GM19023 (cell line): ENCODE measurements around the gene GPR31.
A peak's percentile ranks its signal among the peaks of the same experiment; 100 is the strongest.
"Not testable (repeated sequence)": the region's sequence is repeated elsewhere in the genome, so short reads cannot be mapped to it uniquely, and the experiment has no call there.

Experiments used
- ATAC-seq: cut with Tn5 transposase; IDR thresholded peaks from one replicate; pipeline ENCODE4 v1.9.1; 2021; ENCODE audit warnings: mild to moderate bottlenecking, moderate library complexity; ENCODE audit not compliant: unreplicated experiment

GPR31 gene

GRCh38 chr6:167168296-167168695 is 10.5 kb upstream of the GPR31 start:
- not testable (repeated sequence) for ATAC-seq

DNA sequence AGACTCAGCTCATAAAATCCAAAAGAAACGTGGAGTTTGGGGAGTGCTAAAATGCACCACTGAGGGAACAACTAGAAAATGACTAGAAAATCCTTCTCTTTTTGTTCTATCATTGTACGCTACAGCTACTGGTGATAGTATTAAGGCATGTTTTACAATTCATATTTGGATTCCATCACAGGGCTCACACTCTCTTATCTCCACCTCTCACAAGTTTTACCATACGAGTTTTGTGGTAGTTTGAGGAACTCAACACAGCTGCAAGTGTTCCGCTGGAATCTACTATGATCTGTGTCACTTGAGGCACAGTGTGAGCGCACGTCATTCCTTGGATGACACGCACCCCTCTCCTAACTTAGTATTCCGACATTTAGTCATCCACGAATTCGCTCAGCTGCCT is 9.9 kb upstream of the GPR31 start:
- ATAC-seq, result not testable (repeated sequence)

GRCh38 chr6:167165858-167166471 is 8.2 kb upstream of the GPR31 start:
- ATAC-seq, result no peak

DNA sequence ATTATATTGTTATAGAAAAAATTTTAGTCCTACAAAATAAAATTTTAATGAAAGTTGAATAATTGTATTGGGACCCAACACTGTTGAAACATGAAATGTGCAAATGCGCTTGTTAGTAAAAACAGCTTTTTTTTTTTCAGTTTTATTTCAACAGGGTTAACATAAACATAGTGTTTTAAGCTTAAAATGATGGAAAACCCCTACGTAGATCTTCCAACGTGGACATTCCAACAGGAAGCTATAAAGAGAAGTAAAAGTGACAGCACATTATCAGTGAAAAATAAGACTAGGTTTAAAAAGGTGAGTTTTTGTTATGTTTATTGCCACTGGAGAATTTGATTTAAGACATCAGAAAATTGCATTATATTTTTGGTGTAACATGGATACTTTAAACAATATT is 6.5 kb upstream of the GPR31 start:
- no peak for ATAC-seq

DNA sequence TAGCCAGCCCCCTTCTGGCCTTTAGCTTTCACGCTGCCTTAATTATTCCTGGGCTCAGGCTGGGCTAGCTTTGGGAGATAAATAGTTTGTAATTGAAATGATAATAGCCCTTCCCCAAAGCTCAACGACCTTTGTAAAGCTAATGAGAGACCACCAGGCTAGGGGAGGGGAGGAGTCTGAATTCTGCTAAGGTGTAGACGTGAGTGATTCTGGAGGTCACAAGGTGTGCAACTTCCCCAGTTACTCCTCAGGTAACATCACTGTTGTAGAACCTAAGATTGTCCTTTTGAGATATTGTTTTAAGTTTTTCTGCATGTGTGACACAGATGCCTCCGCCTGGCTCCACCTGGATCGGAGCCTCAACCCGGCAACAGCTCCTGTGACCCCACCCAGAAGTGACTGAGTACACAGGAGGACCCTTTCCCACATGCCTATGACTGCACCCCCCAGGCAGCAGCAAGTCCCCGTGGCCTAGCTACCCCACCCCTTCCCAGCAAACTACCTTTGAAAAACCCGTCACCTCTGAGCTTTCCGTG is 5.8 kb upstream of the GPR31 start:
- ATAC-seq, result no peak

- no peak for ATAC-seq
These were observed 4.8 kb upstream of the GPR31 start for GRCh38 chr6:167162591-167162990.

GRCh38 chr6:167161851-167162467 is 4.2 kb upstream of the GPR31 start:
- ATAC-seq, result no peak

DNA sequence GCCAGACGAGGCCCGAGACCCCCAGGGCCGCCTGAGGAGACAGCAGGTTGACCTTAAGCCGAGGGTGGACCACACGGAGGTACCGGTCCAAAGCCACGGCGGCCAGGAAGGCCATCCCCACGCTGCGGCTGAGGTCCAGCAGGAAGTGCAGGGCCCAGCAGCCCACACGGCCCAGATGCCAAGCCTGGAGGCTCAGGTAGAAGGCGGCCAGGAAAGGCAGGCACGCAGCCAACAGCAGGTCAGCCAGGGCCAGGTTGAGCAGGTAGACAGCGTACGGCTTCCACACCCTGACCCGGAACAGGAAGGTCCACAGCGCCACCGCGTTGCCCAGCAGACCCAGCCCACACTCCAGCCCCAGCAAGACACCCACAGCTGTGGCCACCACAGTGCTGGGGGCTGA is 366 bp downstream of the GPR31 start:
- ATAC-seq, result no peak

- ATAC-seq, result no peak
These were observed 2.9 kb downstream of the GPR31 start for GRCh38 chr6:167154895-167155294.

GRCh38 chr6:167154291-167154690 is 3.5 kb downstream of the GPR31 start:
- no peak for ATAC-seq

- peak; percentile 51 for ATAC-seq
These were observed 4.2 kb downstream of the GPR31 start for GRCh38 chr6:167153521-167153959.

- peak; percentile 42 for ATAC-seq
These were observed 4.9 kb downstream of the GPR31 start for GRCh38 chr6:167152862-167153261.

DNA sequence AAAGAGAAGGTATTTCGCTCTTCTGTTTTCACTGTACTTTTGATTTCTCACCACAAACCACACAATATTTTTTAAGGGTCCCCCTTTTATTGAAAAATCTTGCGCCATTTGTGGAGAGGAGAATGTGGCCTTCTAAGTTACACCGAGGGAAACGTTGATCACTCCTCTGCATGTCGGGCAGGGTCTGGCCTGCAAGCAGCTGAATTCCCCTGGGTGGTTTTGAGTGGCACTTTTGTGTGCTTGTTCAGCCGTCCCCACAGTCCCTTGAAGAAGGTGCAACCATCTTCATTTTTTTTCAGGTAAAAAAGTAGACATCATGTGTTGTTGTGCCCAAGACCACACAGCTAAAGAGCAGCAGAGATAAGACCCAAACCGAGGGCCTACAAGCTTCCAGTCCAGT is 6.1 kb downstream of the GPR31 start:
- no peak for ATAC-seq

GRCh38 chr6:167150941-167151549 is 6.7 kb downstream of the GPR31 start:
- ATAC-seq, result peak; percentile 53

DNA sequence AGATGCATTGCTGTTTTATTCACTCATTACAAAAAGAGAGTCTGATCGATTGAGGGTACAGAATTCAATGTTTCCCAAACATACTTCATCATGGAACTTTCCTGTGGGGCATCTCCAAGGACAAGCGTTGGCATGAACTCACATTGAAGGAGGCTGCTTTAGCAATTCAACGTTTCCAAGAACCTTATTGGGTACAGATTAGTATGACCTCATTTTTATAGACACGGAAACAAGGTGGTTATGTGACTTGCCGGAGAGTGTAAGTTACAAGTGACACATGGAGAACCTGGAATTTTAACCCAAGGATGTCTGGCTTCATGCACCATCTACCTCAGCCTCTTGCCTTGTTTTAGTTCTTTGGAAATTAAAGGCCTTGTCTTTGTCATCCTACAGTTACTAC is 8.8 kb downstream of the GPR31 start:
- ATAC-seq, result no peak

- ATAC-seq, result no peak
These were observed 9.8 kb downstream of the GPR31 start for GRCh38 chr6:167148021-167148420.

- no peak for ATAC-seq
These were observed 10.8 kb downstream of the GPR31 start for GRCh38 chr6:167146977-167147376.

GRCh38 chr6:167146135-167146534 is 11.6 kb downstream of the GPR31 start:
- ATAC-seq, result no peak

DNA sequence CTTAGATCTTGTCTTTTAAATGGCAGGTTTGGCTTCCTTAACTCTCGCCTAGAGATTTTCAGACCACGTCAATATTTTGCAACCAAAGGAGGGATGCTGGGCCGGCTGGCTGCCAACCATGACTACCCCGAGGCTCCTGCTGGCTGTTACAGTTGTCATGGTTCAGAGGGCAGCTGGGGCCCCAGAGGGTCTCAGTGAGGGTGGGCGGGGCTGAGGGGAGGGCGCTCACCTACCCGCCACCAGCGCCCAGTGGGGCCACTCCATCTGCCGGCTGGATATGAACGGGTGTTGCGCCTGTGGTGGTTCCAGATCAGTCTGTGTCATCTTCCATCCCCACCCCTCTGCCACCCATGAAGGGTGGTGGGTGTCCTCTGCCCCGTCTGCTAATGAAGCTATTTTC is 12.3 kb downstream of the GPR31 start:
- no peak for ATAC-seq

DNA sequence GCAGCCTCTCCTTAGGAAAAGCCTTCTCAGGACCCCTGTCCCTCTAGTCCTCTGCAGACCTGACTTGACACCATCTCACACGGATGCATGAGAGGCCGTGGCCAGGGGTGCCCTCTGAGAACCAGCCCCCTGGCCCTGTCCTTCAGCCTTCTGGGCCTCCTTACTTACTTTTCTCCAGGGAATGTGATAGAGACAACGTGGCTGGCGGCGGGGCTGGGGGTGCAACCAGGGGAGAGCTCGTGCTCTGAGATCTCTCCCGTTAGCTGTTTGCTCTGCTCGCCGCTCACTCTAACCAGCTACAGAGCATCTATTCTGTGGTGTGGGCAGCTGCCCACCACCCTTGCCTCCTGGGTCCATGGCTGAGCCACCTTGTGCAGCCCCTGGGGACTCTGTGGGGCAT is 14.7 kb downstream of the GPR31 start:
- no peak for ATAC-seq

DNA sequence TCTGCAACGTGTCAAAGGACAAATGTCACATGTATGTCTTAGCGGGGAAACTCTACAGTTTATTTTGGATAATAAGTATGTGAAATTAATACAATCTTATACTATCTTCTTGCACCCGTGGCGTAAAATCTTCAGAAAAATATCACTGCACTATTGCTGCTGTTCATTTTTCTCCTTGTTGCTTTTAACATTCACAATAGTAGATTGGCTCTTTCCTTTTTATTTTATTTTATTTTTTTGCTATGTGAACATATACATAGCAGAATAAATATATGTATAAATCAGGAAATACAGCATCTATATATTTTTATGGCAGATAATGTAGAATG is 15.4 kb downstream of the GPR31 start:
- ATAC-seq, result no peak

GRCh38 chr6:167141667-167142432 is 15.9 kb downstream of the GPR31 start:
- ATAC-seq, result peak; percentile 59
